Endothelial cell of hepatic sinusoid (primary cell): ENCODE measurements around the gene ZFP90.

ENCODE experiments used
- in situ Hi-C: cut with HindIII; loops from 2 replicates; pipeline ENCODE4 v1.10.0; 2017; ENCODE audit warnings: low sequenced_read_pairs

ZFP90 gene

GRCh38 chr16:68574479-68574878, 35.4 kb downstream of the ZFP90 start:
- in situ Hi-C loops, result no loop called here

GRCh38 chr16:68575082-68575481, 36.0 kb downstream of the ZFP90 start:
- in situ Hi-C loops, result no loop called here

GRCh38 chr16:68577352-68577853, 38.3 kb downstream of the ZFP90 start:
- in situ Hi-C loops, result no loop called here

- in situ Hi-C loops, result no loop called here
Measured at GRCh38 chr16:68590201-68590994, 51.3 kb downstream of the ZFP90 start.

GRCh38 chr16:68592466-68593337, 53.6 kb downstream of the ZFP90 start:
- in situ Hi-C loops, result no loop called here

GRCh38 chr16:68596266-68596665, 57.2 kb downstream of the ZFP90 start:
- in situ Hi-C loops, result no loop called here

- in situ Hi-C loops, result no loop called here
Measured at GRCh38 chr16:68599586-68599985, 60.5 kb downstream of the ZFP90 start.

GRCh38 chr16:68605746-68606145, 66.7 kb downstream of the ZFP90 start:
- in situ Hi-C loops, result no loop called here

- in situ Hi-C loops, result no loop called here
Measured at GRCh38 chr16:68607443-68607842, 68.4 kb downstream of the ZFP90 start.

GRCh38 chr16:68608330-68608729, 69.2 kb downstream of the ZFP90 start:
- in situ Hi-C loops, result no loop called here

- in situ Hi-C loops, result no loop called here
Measured at GRCh38 chr16:68612996-68613395, 73.9 kb downstream of the ZFP90 start.

- in situ Hi-C loops, result no loop called here
Measured at GRCh38 chr16:68617734-68618133, 78.6 kb downstream of the ZFP90 start.
